ENCODE measurements around the gene SHISA2. TPM values are rescaled to one million over a fixed set of nuclear protein-coding genes. Genes with fewer than 3 reads are reported as not detected.

SHISA2 gene
- total RNA-seq = 0.19 and 0.28 TPM in 2 replicates

GRCh38 chr13:26051657-26052311 is at the start of gene SHISA2:
SHISA2 (minus strand) TSS chr13:26052016; CDS start chr13:26050975, 1,041 bp downstream.

Other genes starting within 250 kb of the SHISA2 start
- gene RNF6, start 170.3 kb upstream of the SHISA2 start, total RNA-seq = 52.3 and 56.9 TPM in 2 replicates
- 21.9 and 27.9 TPM in 2 replicates for gene CDK8, start 202.1 kb upstream of the SHISA2 start, total RNA-seq

Measured in regular cardiac myocyte (primary cell).